CD14-positive monocyte (primary cell): ENCODE measurements around the gene C1QTNF8. TPM values are rescaled to one million over a fixed set of nuclear protein-coding genes. Genes with fewer than 3 reads are reported as not detected.

ENCODE experiments used
- DNase-seq, 3 donors: peaks; one replicate each; pipeline ENCODE4 v3.0.0-alpha.2; 2011 to 2022
- H2AFZ ChIP-seq: 2 replicates; pipeline ENCODE4 v1.6.0; 2012; ENCODE audit warnings: mild to moderate bottlenecking, low read depth, low read length, inconsistent platforms; ENCODE audit not compliant: insufficient read depth, poor library complexity, severe bottlenecking
- H3K27ac ChIP-seq, 2 donors: 1 replicate in 1 of 2; 2 replicates in 1 of 2; pipeline ENCODE4 v1.5.1; 2012 to 2013; ENCODE audit warnings: low read length in 2 of 2, control low read depth in 1 of 2, inconsistent platforms in 1 of 2, low read depth in 1 of 2, mild to moderate bottlenecking in 1 of 2
- H3K27me3 ChIP-seq, 2 donors: one replicate each; pipeline versions ENCODE4 v1.6.0 to v1.6.1; 2011 to 2013; ENCODE audit warnings: low read length in 2 of 2; ENCODE audit not compliant: control insufficient read depth in 2 of 2, insufficient read depth in 2 of 2
- H3K36me3 ChIP-seq, 2 donors: replicated peaks in 1 of 2; 1 replicate in 1 of 2; 2 replicates in 1 of 2; pipeline versions ENCODE4 v1.5.1 to v1.6.1; 2012 to 2013; ENCODE audit warnings: low read length in 2 of 2, control low read depth in 1 of 2, inconsistent platforms in 1 of 2, mild to moderate bottlenecking in 1 of 2; ENCODE audit not compliant: insufficient read depth in 2 of 2, control insufficient read depth in 1 of 2
- H3K4me1 ChIP-seq, 2 donors: 1 replicate in 1 of 2; 2 replicates in 1 of 2; pipeline versions ENCODE4 v1.5.1 to v1.6.1; 2012 to 2013; ENCODE audit warnings: low read length in 2 of 2, control low read depth in 1 of 2, inconsistent platforms in 1 of 2, mild to moderate bottlenecking in 1 of 2, moderate library complexity in 1 of 2; ENCODE audit not compliant: insufficient read depth in 2 of 2, control insufficient read depth in 1 of 2
- H3K4me2 ChIP-seq: replicated peaks from 2 replicates; pipeline ENCODE3; 2012; ENCODE audit warnings: low read length, moderate library complexity, mild to moderate bottlenecking; ENCODE audit not compliant: poor library complexity, severe bottlenecking; ENCODE audit errors: extremely low read depth
- H3K4me3 ChIP-seq, 3 experiments: fragments of 200-600 bp in 1 of 3; sonication (generic) in 1 of 3; replicated peaks in 1 of 3; 1 replicate in 2 of 3; 2 replicates in 1 of 3; pipeline ENCODE4 v1.5.1; 2011 to 2013; ENCODE audit warnings: low read length in 3 of 3, mild to moderate bottlenecking in 3 of 3, control low read depth in 2 of 3, low read depth in 2 of 3, inconsistent platforms in 1 of 3, moderate library complexity in 1 of 3
- H3K79me2 ChIP-seq: 2 replicates; pipeline ENCODE4 v1.6.0; 2012; ENCODE audit warnings: mild to moderate bottlenecking, control low read depth, inconsistent platforms, low read length, moderate library complexity; ENCODE audit not compliant: insufficient read depth
- H3K9ac ChIP-seq: 2 replicates; pipeline ENCODE4 v1.6.0; 2017; ENCODE audit warnings: low read length, mild to moderate bottlenecking; ENCODE audit not compliant: insufficient read depth, poor library complexity, severe bottlenecking
- H3K9me3 ChIP-seq, 2 donors: replicated peaks in 1 of 2; 1 replicate in 1 of 2; 2 replicates in 1 of 2; pipeline versions ENCODE4 v1.5.1 to v1.6.1; 2012 to 2013; ENCODE audit warnings: low read length in 2 of 2, control low read depth in 1 of 2; ENCODE audit not compliant: control insufficient read depth in 1 of 2, insufficient read depth in 1 of 2
- H4K20me1 ChIP-seq: 2 replicates; pipeline ENCODE4 v1.6.0; 2012; ENCODE audit warnings: mild to moderate bottlenecking, low read length, control low read depth, moderate library complexity; ENCODE audit not compliant: insufficient read depth
- H3K27ac Mint-ChIP-seq, 7 donors: one replicate each; pipeline ENCODE4 v1.8.0; 2020; ENCODE audit warnings: mild to moderate bottlenecking in 7 of 7, mixed read lengths in 7 of 7, moderate library complexity in 6 of 7, inconsistent platforms in 2 of 7
- H3K27me3 Mint-ChIP-seq, 3 donors: one replicate each; pipeline ENCODE4 v1.8.0; 2021 to 2022; ENCODE audit warnings: low read depth in 3 of 3, mild to moderate bottlenecking in 3 of 3, mixed read lengths in 3 of 3, moderate library complexity in 3 of 3, inconsistent platforms in 1 of 3
- H3K36me3 Mint-ChIP-seq, 2 donors: one replicate each; pipeline ENCODE4 v1.8.0; 2020; ENCODE audit warnings: mixed read lengths in 2 of 2, inconsistent platforms in 1 of 2, mild to moderate bottlenecking in 1 of 2
- H3K4me1 Mint-ChIP-seq: one replicate; pipeline ENCODE4 v1.8.0; 2020; ENCODE audit warnings: mild to moderate bottlenecking, mixed read lengths
- H3K4me3 Mint-ChIP-seq, 2 donors: one replicate each; pipeline ENCODE4 v1.8.0; 2020; ENCODE audit warnings: mild to moderate bottlenecking in 2 of 2, mixed read lengths in 2 of 2, moderate library complexity in 1 of 2
- H3K9me3 Mint-ChIP-seq, 7 donors: one replicate each; pipeline ENCODE4 v1.8.0; 2020 to 2022; ENCODE audit warnings: mixed read lengths in 7 of 7, mild to moderate bottlenecking in 6 of 7, moderate library complexity in 6 of 7, inconsistent platforms in 2 of 7
- WGBS: methylation state at CpG from one replicate; pipeline ENCODE4 v1.1.5; 2013; ENCODE audit warnings: missing lambda C conversion rate; ENCODE audit not compliant: insufficient coverage; 5-methylcytosine and 5-hydroxymethylcytosine counted together
- intact Hi-C, 2 donors: fragments of 100-400 bp; cut with micrococcal nuclease; formaldehyde crosslinking; loops; one replicate each; pipeline versions ENCODE4 v1.15.0 to v1.15.1; 2023
- polyA plus RNA-seq, 3 donors: library from polyadenylated mRNA; depleted of rRNA in 1 of 3; unstranded in 2 of 3; stranded (reverse) in 1 of 3; fragments of 300-500 nt in 2 of 3; fragments of >200 nt in 1 of 3; fragmentation: Illumina TruSeq in 2 of 3; gene quantifications; 1 replicate in 2 of 3; 2 replicates in 1 of 3; pipeline ENCODE4 v1.2.3, GENCODE V29; 2012 to 2021
- TF ChIP-seq, protein P1 (sequence below): fragments of 200-600 bp; IDR thresholded peaks from one replicate; pipeline ENCODE4 v1.8.0; 2022; ENCODE audit warnings: antibody characterized with exemption, mild to moderate bottlenecking

The C1QTNF8 gene
- polyA plus RNA-seq, 3 donors = not detected

DNA sequence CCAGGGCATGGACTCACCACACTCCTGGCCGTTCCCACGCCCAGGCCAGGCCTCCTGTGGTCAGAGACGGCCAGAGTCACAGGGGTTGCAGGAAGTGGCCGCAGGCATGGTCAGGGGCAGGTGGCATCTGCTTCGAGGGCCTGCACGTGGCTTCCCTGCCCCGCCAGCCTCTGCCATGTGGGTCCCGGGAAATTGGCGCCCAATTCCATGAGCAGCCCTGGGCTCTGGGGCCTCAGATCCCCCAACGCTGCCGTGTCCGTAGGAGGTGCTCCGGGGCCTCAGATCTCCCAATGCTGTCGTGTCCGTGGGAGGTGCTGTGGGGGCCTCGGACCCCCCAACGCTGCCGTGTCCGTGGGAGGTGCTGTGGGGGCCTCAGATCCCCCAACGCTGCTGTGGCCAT lies 33.1 kb downstream of the C1QTNF8 start:
- Histone ChIP-seq H2AFZ (no peak overlapping the region), H4K20me1 (no peaks in the 10 kb centered on the region), H3K4me2 (no peak overlapping the region), H3K79me2 (no peaks in the 10 kb centered on the region), H3K27me3 (peaks cover 0 to 7% of the 10 kb centered on the region in 2 donors), H3K9me3 (peaks cover 0 to 14% of the 10 kb centered on the region in 2 donors), H3K4me1 (no peaks in the 10 kb centered on the region), H3K4me3 (no peak overlapping the region), H3K36me3 (no peaks in the 10 kb centered on the region), H3K9ac (no peak overlapping the region), H3K27ac (no peak overlapping the region)
- H3K27ac Mint-ChIP-seq = no peak overlapping the region
- no peaks in the 10 kb centered on the region for H3K4me1 Mint-ChIP-seq
- peaks cover 7 to 17% (median 13%) of the 10 kb centered on the region in 7 donors for H3K9me3 Mint-ChIP-seq
- no peaks in the 10 kb centered on the region for H3K36me3 Mint-ChIP-seq
- WGBS = 83% methylated on average over 13 of the region's 20 CpGs
- intact Hi-C loops = no loop called here
- no peak overlapping the region for H3K4me3 Mint-ChIP-seq
- H3K27me3 Mint-ChIP-seq = peaks cover 14 to 46% (median 28%) of the 10 kb centered on the region in 3 donors
- DNase-seq = no peak
- TF ChIP-seq, protein P1, sequence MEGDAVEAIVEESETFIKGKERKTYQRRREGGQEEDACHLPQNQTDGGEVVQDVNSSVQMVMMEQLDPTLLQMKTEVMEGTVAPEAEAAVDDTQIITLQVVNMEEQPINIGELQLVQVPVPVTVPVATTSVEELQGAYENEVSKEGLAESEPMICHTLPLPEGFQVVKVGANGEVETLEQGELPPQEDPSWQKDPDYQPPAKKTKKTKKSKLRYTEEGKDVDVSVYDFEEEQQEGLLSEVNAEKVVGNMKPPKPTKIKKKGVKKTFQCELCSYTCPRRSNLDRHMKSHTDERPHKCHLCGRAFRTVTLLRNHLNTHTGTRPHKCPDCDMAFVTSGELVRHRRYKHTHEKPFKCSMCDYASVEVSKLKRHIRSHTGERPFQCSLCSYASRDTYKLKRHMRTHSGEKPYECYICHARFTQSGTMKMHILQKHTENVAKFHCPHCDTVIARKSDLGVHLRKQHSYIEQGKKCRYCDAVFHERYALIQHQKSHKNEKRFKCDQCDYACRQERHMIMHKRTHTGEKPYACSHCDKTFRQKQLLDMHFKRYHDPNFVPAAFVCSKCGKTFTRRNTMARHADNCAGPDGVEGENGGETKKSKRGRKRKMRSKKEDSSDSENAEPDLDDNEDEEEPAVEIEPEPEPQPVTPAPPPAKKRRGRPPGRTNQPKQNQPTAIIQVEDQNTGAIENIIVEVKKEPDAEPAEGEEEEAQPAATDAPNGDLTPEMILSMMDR = no peak

DNA sequence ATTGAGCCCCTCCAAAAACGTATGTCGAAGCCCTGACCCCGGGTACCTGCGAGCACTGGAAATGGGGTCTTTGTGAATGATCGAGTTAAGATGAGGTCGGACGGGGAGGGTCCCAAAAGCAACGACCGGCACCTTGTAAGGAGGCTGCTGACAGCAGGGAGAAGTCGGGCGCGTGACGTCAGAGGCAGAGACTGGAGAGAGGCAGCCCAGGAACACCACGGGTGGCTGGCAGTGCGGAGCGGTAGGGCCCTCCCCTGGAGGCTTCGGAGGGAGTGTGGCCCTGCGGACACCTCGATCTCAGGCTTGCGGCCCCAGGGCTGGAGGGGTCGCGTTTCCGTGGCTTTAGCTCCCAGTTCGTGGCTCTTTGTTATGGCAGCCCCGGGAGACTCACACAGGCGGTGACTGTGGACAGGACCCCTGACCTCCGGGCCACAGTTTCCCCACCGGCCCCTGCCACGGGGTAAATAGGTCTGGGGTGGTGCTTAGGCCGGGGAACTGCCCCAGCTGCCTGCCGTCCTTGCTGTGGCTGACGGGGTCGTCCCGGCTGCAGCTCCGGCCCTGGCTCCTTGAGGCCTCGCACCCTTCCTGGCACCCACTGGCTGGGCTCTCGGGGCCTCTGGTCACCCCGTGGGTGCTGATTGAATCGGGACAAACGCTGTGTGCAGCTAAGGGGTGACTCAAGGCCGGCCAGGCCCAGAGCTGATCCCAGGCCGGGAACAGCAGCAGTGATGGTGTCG lies 34.1 kb downstream of the C1QTNF8 start:
- H3K9ac ChIP-seq = no peak overlapping the region
- Mint-ChIP-seq H3K9me3 (peaks cover 7 to 20% (median 13%) of the 10 kb centered on the region in 7 donors), H3K4me3 (no peak overlapping the region), H3K4me1 (no peaks in the 10 kb centered on the region), H3K27ac (no peak overlapping the region), H3K36me3 (no peaks in the 10 kb centered on the region), H3K27me3 (peaks cover 8 to 39% (median 20%) of the 10 kb centered on the region in 3 donors)
- H3K27ac ChIP-seq = no peak overlapping the region
- H3K36me3 ChIP-seq = no peaks in the 10 kb centered on the region
- no peaks in the 10 kb centered on the region for H4K20me1 ChIP-seq
- intact Hi-C loops = no loop called here
- no peak overlapping the region for H3K4me3 ChIP-seq
- H3K27me3 ChIP-seq = peaks cover 0 to 7% of the 10 kb centered on the region in 2 donors
- TF ChIP-seq, protein P1 = no peak
- peaks cover 0 to 21% of the 10 kb centered on the region in 2 donors for H3K9me3 ChIP-seq
- no peak overlapping the region for H2AFZ ChIP-seq
- no peaks in the 10 kb centered on the region for H3K4me1 ChIP-seq
- no peak overlapping the region for H3K4me2 ChIP-seq
- no peak for DNase-seq
- H3K79me2 ChIP-seq = no peaks in the 10 kb centered on the region
- 90% methylated on average over 41 of the region's 43 CpGs for WGBS
